GM12878 (cell line): Measurements from ENCODE around the gene TRIM69. TPM values are rescaled to one million over a fixed set of nuclear protein-coding genes. Genes with fewer than 3 reads are reported as not detected.
"Not testable (repeated sequence)": the region's sequence is repeated elsewhere in the genome, so short reads cannot be mapped to it uniquely, and the experiment has no call there.

Experiments used
- ATAC-seq: fragments of 200-7000 bp; cut with Tn5 transposase; 3 replicates; pipeline ENCODE4 v1.9.1; 2020; ENCODE audit warnings: mild to moderate bottlenecking, moderate library complexity
- BruUV-seq: library from RNA; stranded (reverse); fragments of 400-500 nt; replicated peaks from 2 replicates; lab custom pipeline; 2021; lab: Mats Ljungman, UMichigan
- CTCF ChIA-PET: fragments of 300-600 bp; sonication (Branson Sonifier 250); formaldehyde crosslinking; extraction: SDS; loops from one replicate; lab custom pipeline; 2021; ENCODE audit warnings: inconsistent platforms; lab: Yijun Ruan, JAX
- POLR2A ChIA-PET: fragments of 350-600 bp; formaldehyde crosslinking; extraction: SDS; loops from one replicate; lab custom pipeline; 2021; ENCODE audit warnings: inconsistent platforms; lab: Charles Lee
- RAD21 ChIA-PET: fragments of 300-600 bp; sonication (Branson Sonifier 250); formaldehyde crosslinking; loops from one replicate; lab custom pipeline; 2023; ENCODE audit warnings: antibody characterized with exemption; ENCODE audit not compliant: unreplicated experiment; lab: Charles Lee
- SMC1A ChIA-PET: fragments of 300-600 bp; sonication (Branson Sonifier 250); formaldehyde crosslinking; loops from one replicate; lab custom pipeline; 2023; ENCODE audit not compliant: unreplicated experiment, uncharacterized antibody; lab: Charles Lee
- DNase-seq: peaks from one replicate; pipeline ENCODE4 v3.0.0-alpha.2; 2011; ENCODE audit warnings: low read depth, low spot score
- FAIRE-seq: peaks from 3 replicates; lab custom pipeline; 2011; peaks lifted over from hg19 to GRCh38; lab: Jason Lieb, UNC
- H2AFZ ChIP-seq: 2 replicates; pipeline ENCODE4 v1.6.0; 2011; ENCODE audit warnings: low read depth, low read length, control low read depth; ENCODE audit not compliant: control insufficient read depth
- H3K27ac ChIP-seq: 2 replicates; pipeline ENCODE4 v1.5.1; 2011; ENCODE audit warnings: control low read depth; ENCODE audit not compliant: control insufficient read depth, insufficient read depth
- H3K27me3 ChIP-seq, 2 experiments: replicated peaks in 1 of 2; 2 replicates each; pipeline versions ENCODE4 v1.6.0 to v1.6.1; 2011; ENCODE audit warnings: low read length in 1 of 2; ENCODE audit not compliant: control insufficient read depth in 2 of 2, insufficient read depth in 2 of 2
- H3K36me3 ChIP-seq, 2 experiments: 2 replicates each; pipeline ENCODE4 v1.5.1; 2011; ENCODE audit warnings: low read length in 1 of 2; ENCODE audit not compliant: control insufficient read depth in 2 of 2, insufficient read depth in 2 of 2
- H3K4me1 ChIP-seq: 2 replicates; pipeline ENCODE4 v1.6.1; 2011; ENCODE audit warnings: mild to moderate bottlenecking, low read length, moderate library complexity, mixed read lengths; ENCODE audit not compliant: control insufficient read depth, insufficient read depth
- H3K4me2 ChIP-seq: 2 replicates; pipeline ENCODE4 v1.6.0; 2011; ENCODE audit warnings: control low read depth; ENCODE audit not compliant: control insufficient read depth, insufficient read depth
- H3K4me3 ChIP-seq: fragments of 200-600 bp; sonication (generic); 2 replicates; pipeline ENCODE4 v1.5.1; 2016
- H3K79me2 ChIP-seq: 2 replicates; pipeline ENCODE4 v1.6.0; 2011; ENCODE audit warnings: low read length; ENCODE audit not compliant: control insufficient read depth, insufficient read depth
- H3K9ac ChIP-seq: 2 replicates; pipeline ENCODE4 v1.8.0; 2011; ENCODE audit warnings: low read length, control low read depth, mixed read lengths; ENCODE audit not compliant: control insufficient read depth, insufficient read depth
- H3K9me3 ChIP-seq: replicated peaks from 3 replicates; pipeline ENCODE4 v1.5.1; 2011; ENCODE audit warnings: mild to moderate bottlenecking, low read length; ENCODE audit not compliant: control insufficient read depth, insufficient read depth
- H4K20me1 ChIP-seq: 2 replicates; pipeline ENCODE4 v1.6.0; 2011; ENCODE audit not compliant: control insufficient read depth, insufficient read depth
- BCL3 ChIP-seq: IDR thresholded peaks from 2 replicates; pipeline ENCODE4 v1.6.1; 2011; ENCODE audit warnings: borderline replicate concordance, low read depth, mild to moderate bottlenecking, moderate library complexity, low read length; ENCODE audit not compliant: insufficient read depth, poor library complexity, severe bottlenecking
- BHLHE40 ChIP-seq, 2 experiments: fragments of 450-650 bp in 1 of 2; IDR thresholded peaks; 2 replicates each; pipeline ENCODE4 v1.6.1; 2011 to 2017; ENCODE audit warnings: low read depth in 2 of 2, borderline replicate concordance in 1 of 2, improper control_type of control experiment in 1 of 2, low read length in 1 of 2, mild to moderate bottlenecking in 1 of 2
- EGR1 ChIP-seq, 2 experiments: IDR thresholded peaks; 1 replicate in 1 of 2; 2 replicates in 1 of 2; pipeline ENCODE4 v1.6.1; 2011 to 2012; ENCODE audit warnings: low read depth in 2 of 2, low read length in 2 of 2, borderline replicate concordance in 1 of 2, mild to moderate bottlenecking in 1 of 2, moderate library complexity in 1 of 2
- ETV6 ChIP-seq, 2 experiments: fragments of 450-650 bp in 1 of 2; IDR thresholded peaks in 1 of 2; conservative IDR thresholded peaks in 1 of 2; 2 replicates each; pipeline ENCODE4 v1.6.1; 2014; ENCODE audit warnings: antibody characterized with exemption in 1 of 2, borderline replicate concordance in 1 of 2, low read depth in 1 of 2, mild to moderate bottlenecking in 1 of 2, moderate library complexity in 1 of 2
- LARP7 ChIP-seq: fragments of 450-650 bp; IDR thresholded peaks from 2 replicates; pipeline ENCODE4 v1.6.1; 2017; ENCODE audit warnings: mild to moderate bottlenecking
- NFYB ChIP-seq: IDR thresholded peaks from 2 replicates; pipeline ENCODE4 v1.6.1; 2011; ENCODE audit warnings: low read depth, mild to moderate bottlenecking, low read length, improper control_type of control experiment, moderate library complexity; ENCODE audit not compliant: insufficient read depth
- PAX5 ChIP-seq: IDR thresholded peaks from 2 replicates; pipeline ENCODE4 v1.6.1; 2011; ENCODE audit warnings: low read depth, low read length, borderline replicate concordance
- POLR2A ChIP-seq: IDR thresholded peaks from 2 replicates; pipeline ENCODE4 v1.6.1; 2011; ENCODE audit warnings: low read depth, mild to moderate bottlenecking, low read length
- ZNF207 ChIP-seq: fragments of 450-650 bp; IDR thresholded peaks from 2 replicates; pipeline ENCODE4 v1.6.1; 2014; ENCODE audit warnings: antibody characterized with exemption, mild to moderate bottlenecking, borderline replicate concordance
- WGBS: methylation state at CpG from one replicate; pipeline ENCODE4 v1.1.6; 2016; ENCODE audit warnings: low lambda C conversion rate; ENCODE audit not compliant: insufficient replicate concordance, insufficient coverage; ENCODE audit errors: missing lambda C conversion rate; 5-methylcytosine and 5-hydroxymethylcytosine counted together
- in situ Hi-C: fragments of 300-500 bp; cut with MboI; formaldehyde crosslinking; loops from 9 replicates; pipeline ENCODE4 v1.14.3; 2018; ENCODE audit warnings: mixed read lengths
- intact Hi-C: fragments of 100-400 bp; cut with micrococcal nuclease; formaldehyde crosslinking; loops from one replicate; pipeline ENCODE4 v1.14.2; 2022; ENCODE audit not compliant: unreplicated experiment
- polyA plus RNA-seq, 11 experiments: library from polyadenylated mRNA; depleted of rRNA in 4 of 11; unstranded in 6 of 11; stranded (reverse) in 5 of 11; fragments of >200 nt; fragmentation: Nextera tagmentation in 4 of 11; fragmentation: Illumina TruSeq in 1 of 11; extraction: Ambion mirVana in 4 of 11; extraction: Trizol in 1 of 11; gene quantifications; 1 replicate in 1 of 11; 2 replicates in 10 of 11; pipeline versions ENCODE4 v1.2.1 to v1.2.3, GENCODE V29; 2011 to 2016; ENCODE audit warnings: inconsistent platforms in 2 of 11, missing spikeins in 2 of 11, low read depth in 1 of 11
- total RNA-seq, 4 experiments: library from RNA; depleted of rRNA in 3 of 4; stranded (reverse); fragments of >200 nt in 3 of 4; fragmentation: Illumina TruSeq in 1 of 4; extraction: Trizol in 1 of 4; gene quantifications; 2 replicates each; pipeline versions ENCODE4 v1.2.1 to v1.2.3, GENCODE V29; 2013 to 2021
- TF ChIP-seq, protein P1 (sequence below): fragments of 450-650 bp; IDR thresholded peaks from 2 replicates; pipeline ENCODE4 v1.6.1; 2017; ENCODE audit warnings: borderline replicate concordance

Gene TRIM69
- total and polyA plus RNA-seq, 10 of the 15 experiments (the other 5 are each of a cell fraction or from before 2014, with no cell fraction given), result 11.2 to 52.7 (median 37.8) TPM

DNA sequence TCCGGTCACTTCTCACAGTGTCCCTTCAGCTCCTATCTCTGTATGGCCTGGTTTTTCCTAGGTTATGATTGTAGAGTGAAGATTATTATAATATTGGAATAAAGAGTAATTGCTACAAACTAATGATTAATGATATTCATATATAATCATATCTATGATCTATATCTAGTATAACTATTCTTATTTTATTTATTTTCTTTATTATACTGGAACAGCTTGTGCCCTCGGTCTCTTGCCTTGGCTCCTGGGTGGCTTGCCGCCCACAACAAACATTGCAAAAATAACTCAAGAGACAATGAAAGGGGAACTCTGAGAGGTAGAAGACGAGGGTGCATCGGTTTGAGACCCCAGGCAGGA lies 48.6 kb downstream of the TRIM69 start:
- SMC1A ChIA-PET, H3K36me3 ChIP-seq, H3K79me2 ChIP-seq, ATAC-seq, H3K4me1 ChIP-seq, H3K27me3 ChIP-seq, H3K9ac ChIP-seq, H3K9me3 ChIP-seq, H3K4me3 ChIP-seq, H4K20me1 ChIP-seq, intact Hi-C loops, RAD21 ChIA-PET, CTCF ChIA-PET, FAIRE-seq, DNase-seq, H3K27ac ChIP-seq, H3K4me2 ChIP-seq, in situ Hi-C loops: not testable (repeated sequence)
- 23% methylated on average over 5 of the region's 5 CpGs for WGBS
- BruUV-seq, result TSS peak; percentile 57
- POLR2A ChIA-PET, result interaction anchor here (0.6 kb wide), 1 partner anchor 1041 kb away, joined by 3 read pairs; no protein-coding TSS in a partner anchor
- 0 out of 2 replicates have a peak, but pooled peaks have one; percentile 5 for TF ChIP-seq ZNF207
- H2AFZ ChIP-seq, result peak overlapping the region; percentile 6; the same call in 1 of the 2 replicates

GRCh38 chr15:44788748-44789147 lies 52.4 kb downstream of the TRIM69 start:
- WGBS, result 47% methylated on average over 8 of the region's 8 CpGs
- RAD21 ChIA-PET, result interaction anchor here (0.9 to 1.2 kb wide), 2 partner anchors 51 to 210 kb away, joined by 3 read pairs; no protein-coding TSS in a partner anchor
- TF ChIP-seq BHLHE40 (IDR thresholded peaks at IDR 0.05; ENCODE audit: borderline replicate concordance in 1 of 2, low read depth in 2 of 2, low read length in 1 of 2) (peak in 1 of 2 experiments; percentile 27; a peak in 1 of 4 replicates), NFYB (no peak), POLR2A (no peak), ETV6 (conservative IDR thresholded peaks at IDR 0.05 in 1 of 2, IDR thresholded peaks at IDR 0.05 in 1 of 2; ENCODE audit: borderline replicate concordance in 1 of 2, low read depth in 1 of 2) (no peak), PAX5 (no peak), LARP7 (no peak), EGR1 (IDR thresholded peaks at IDR 0.05; ENCODE audit: borderline replicate concordance in 1 of 2, low read depth in 2 of 2, low read length in 2 of 2) (no peak), BCL3 (no peak)
- TF ChIP-seq, protein P1, sequence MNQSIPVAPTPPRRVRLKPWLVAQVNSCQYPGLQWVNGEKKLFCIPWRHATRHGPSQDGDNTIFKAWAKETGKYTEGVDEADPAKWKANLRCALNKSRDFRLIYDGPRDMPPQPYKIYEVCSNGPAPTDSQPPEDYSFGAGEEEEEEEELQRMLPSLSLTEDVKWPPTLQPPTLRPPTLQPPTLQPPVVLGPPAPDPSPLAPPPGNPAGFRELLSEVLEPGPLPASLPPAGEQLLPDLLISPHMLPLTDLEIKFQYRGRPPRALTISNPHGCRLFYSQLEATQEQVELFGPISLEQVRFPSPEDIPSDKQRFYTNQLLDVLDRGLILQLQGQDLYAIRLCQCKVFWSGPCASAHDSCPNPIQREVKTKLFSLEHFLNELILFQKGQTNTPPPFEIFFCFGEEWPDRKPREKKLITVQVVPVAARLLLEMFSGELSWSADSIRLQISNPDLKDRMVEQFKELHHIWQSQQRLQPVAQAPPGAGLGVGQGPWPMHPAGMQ, result no peak
- DNase-seq, result no peak
- intact Hi-C loops (no loop called here), in situ Hi-C loops (no loop called here)
- Histone ChIP-seq H3K9ac (no peak overlapping the region), H3K4me3 (no peak overlapping the region), H3K4me2 (no peak overlapping the region), H3K79me2 (no peaks in the 10 kb centered on the region), H4K20me1 (no peaks in the 10 kb centered on the region), H3K4me1 (peaks cover 3% of the 10 kb centered on the region), H3K27ac (no peak overlapping the region), H3K9me3 (no peaks in the 10 kb centered on the region), H3K27me3 (no peaks in the 10 kb centered on the region), H2AFZ (no peak overlapping the region), H3K36me3 (no peaks in the 10 kb centered on the region)
- POLR2A ChIA-PET, result no interaction called here
- SMC1A ChIA-PET, result interaction anchor here (0.7 to 1.1 kb wide), 3 partner anchors 97 to 210 kb away, joined by 3 to 6 read pairs (median 4); no protein-coding TSS in a partner anchor
- ATAC-seq, result no peak
- CTCF ChIA-PET, result interaction anchor here (0.6 to 2.2 kb wide), 9 partner anchors 10 to 465 kb away, joined by 3 to 9 read pairs (median 3); no protein-coding TSS in a partner anchor
- no peak for FAIRE-seq
- BruUV-seq, result no TSS peak
